Measurements from ENCODE around the gene GNPAT.

GNPAT gene

DNA sequence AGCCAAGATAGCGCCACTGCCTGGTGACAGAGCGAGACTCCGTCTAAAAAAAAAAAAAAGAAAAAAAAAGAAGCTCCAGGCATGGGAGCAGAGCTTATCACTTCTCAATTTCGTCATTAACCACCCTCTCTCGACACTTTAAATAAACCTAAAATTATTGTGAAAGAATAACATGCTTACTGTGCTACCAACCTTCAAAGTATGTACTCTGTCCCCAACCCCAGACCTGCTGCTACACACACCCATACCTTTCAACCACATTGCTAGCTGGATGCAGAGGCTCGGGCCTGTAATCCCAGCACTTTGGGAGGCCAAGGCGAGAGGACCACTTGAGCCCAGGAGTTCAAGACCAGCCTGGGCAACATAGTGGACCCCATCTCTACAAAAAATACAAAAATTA, 38.7 kb downstream of the GNPAT start:
- H3K4me3 ChIP-seq (ENCODE audit: low read depth, low read length) = no peak overlapping the region
- TF ChIP-seq, protein P1, sequence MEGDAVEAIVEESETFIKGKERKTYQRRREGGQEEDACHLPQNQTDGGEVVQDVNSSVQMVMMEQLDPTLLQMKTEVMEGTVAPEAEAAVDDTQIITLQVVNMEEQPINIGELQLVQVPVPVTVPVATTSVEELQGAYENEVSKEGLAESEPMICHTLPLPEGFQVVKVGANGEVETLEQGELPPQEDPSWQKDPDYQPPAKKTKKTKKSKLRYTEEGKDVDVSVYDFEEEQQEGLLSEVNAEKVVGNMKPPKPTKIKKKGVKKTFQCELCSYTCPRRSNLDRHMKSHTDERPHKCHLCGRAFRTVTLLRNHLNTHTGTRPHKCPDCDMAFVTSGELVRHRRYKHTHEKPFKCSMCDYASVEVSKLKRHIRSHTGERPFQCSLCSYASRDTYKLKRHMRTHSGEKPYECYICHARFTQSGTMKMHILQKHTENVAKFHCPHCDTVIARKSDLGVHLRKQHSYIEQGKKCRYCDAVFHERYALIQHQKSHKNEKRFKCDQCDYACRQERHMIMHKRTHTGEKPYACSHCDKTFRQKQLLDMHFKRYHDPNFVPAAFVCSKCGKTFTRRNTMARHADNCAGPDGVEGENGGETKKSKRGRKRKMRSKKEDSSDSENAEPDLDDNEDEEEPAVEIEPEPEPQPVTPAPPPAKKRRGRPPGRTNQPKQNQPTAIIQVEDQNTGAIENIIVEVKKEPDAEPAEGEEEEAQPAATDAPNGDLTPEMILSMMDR (IDR thresholded peaks at IDR 0.05; ENCODE audit: insufficient read depth, low read depth, low read length, missing control alignments) = no peak
- no peak for DNase-seq (ENCODE audit: low read depth)

DNA sequence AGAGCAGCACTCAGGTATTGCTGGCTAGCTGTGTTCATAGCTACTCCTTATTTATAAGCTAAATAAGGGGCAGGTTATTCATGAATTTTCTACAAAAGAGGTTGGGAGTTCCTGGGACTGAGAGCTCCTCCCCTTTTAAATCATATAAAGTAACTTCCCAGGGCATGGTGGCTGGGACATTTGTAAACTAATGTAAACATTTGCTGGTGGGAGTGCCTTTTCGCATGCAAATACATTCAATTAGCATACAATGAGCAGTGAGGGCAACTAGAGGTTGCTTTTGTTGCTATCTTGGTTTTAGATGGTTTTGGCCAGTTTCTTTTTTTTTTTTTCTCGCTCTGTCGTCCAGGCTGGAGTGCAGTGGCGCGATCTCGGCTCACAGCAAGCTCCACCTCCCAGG, 43.4 kb downstream of the GNPAT start:
- DNase-seq (ENCODE audit: low read depth) = no peak
- TF ChIP-seq, protein P1 (IDR thresholded peaks at IDR 0.05; ENCODE audit: insufficient read depth, low read depth, low read length, missing control alignments) = no peak
- no peak overlapping the region for H3K4me3 ChIP-seq (ENCODE audit: low read depth, low read length)

GRCh38 chr1:231286603-231287002, 45.6 kb downstream of the GNPAT start:
- TF ChIP-seq, protein P1 (IDR thresholded peaks at IDR 0.05; ENCODE audit: insufficient read depth, low read depth, low read length, missing control alignments) = no peak
- no peak for DNase-seq (ENCODE audit: low read depth)
- no peak overlapping the region for H3K4me3 ChIP-seq (ENCODE audit: low read depth, low read length)

GRCh38 chr1:231295938-231296337, 54.9 kb downstream of the GNPAT start:
- no peak for DNase-seq (ENCODE audit: low read depth)
- TF ChIP-seq, protein P1 (IDR thresholded peaks at IDR 0.05; ENCODE audit: insufficient read depth, low read depth, low read length, missing control alignments) = no peak

GRCh38 chr1:231301990-231302389, 61.0 kb downstream of the GNPAT start:
- TF ChIP-seq, protein P1 (IDR thresholded peaks at IDR 0.05; ENCODE audit: insufficient read depth, low read depth, low read length, missing control alignments) = no peak
- no peak for DNase-seq (ENCODE audit: low read depth)
- no peak overlapping the region for H3K4me3 ChIP-seq (ENCODE audit: low read depth, low read length)

More at GRCh38 chr1:231295938-231296337, 54.9 kb downstream of the GNPAT start:
- no peak overlapping the region for H3K4me3 ChIP-seq (ENCODE audit: low read depth, low read length)

DNA sequence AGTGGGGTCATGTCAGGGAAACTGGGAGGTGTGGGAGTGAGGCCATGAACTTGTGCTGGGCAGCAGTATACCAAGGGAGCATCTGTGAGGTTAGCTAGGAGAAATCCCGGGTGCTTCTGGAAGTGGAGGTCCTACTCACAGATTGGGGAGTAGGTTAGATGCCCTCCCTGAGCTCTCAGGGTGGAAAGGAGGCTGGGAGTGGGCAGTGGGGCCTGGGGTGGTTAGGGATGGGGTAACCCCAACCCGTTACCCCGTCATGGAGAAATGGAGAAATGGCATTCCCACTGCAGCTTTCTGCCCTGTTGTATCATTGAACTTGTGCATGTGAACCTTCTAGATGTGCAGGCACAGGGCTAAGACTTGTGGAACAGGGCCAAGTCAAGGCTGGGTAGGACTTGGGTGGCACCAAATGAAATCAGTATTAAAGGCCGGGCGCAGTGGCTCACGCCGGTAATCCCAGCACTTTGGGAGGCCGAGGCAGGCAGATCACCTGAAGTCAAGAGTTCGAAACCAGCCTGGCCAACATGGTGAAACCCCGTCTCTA, 69.5 kb downstream of the GNPAT start:
- no peak overlapping the region for H3K4me3 ChIP-seq (ENCODE audit: low read depth, low read length)
- DNase-seq (ENCODE audit: low read depth) = no peak
- TF ChIP-seq, protein P1 (IDR thresholded peaks at IDR 0.05; ENCODE audit: insufficient read depth, low read depth, low read length, missing control alignments) = no peak
